Ascending aorta (tissue), 2 donors: ENCODE results near the gene FAM124A. TPM values are rescaled to one million over a fixed set of nuclear protein-coding genes. Genes with fewer than 3 reads are reported as not detected.

Experiments
- DNase-seq, 2 donors: peaks; one replicate each; pipeline ENCODE4 v3.0.0-alpha.2; 2019; ENCODE audit warnings: low spot score in 2 of 2
- H3K27ac ChIP-seq, 2 donors: fragments of 200-600 bp; sonication (generic); one replicate each; pipeline ENCODE4 v1.5.1; 2016 to 2017; ENCODE audit warnings: mild to moderate bottlenecking in 1 of 2
- H3K27me3 ChIP-seq: fragments of 200-600 bp; sonication (generic); one replicate; pipeline ENCODE4 v1.5.1; 2017
- H3K36me3 ChIP-seq, 2 donors: fragments of 200-600 bp; sonication (generic); one replicate each; pipeline ENCODE4 v1.5.1; 2016
- H3K4me1 ChIP-seq, 2 donors: fragments of 200-600 bp; sonication (generic); one replicate each; pipeline ENCODE4 v1.5.1; 2016 to 2017; ENCODE audit warnings: mild to moderate bottlenecking in 1 of 2
- H3K4me3 ChIP-seq, 2 donors: fragments of 200-600 bp; sonication (generic); one replicate each; pipeline ENCODE4 v1.5.1; 2016 to 2017; ENCODE audit warnings: mild to moderate bottlenecking in 1 of 2
- H3K9me3 ChIP-seq, 2 donors: fragments of 200-600 bp; sonication (generic); one replicate each; pipeline ENCODE4 v1.5.1; 2016
- CTCF ChIP-seq, 3 experiments: fragments of 200-600 bp in 2 of 3; fragments of 450-650 bp in 1 of 3; sonication (generic) in 2 of 3; IDR thresholded peaks; one replicate each; pipeline ENCODE4 v1.5.1; 2016 to 2019; ENCODE audit warnings: antibody characterized with exemption in 3 of 3, mild to moderate bottlenecking in 1 of 3, moderate library complexity in 1 of 3
- intact Hi-C: fragments of 100-400 bp; cut with DNase I; formaldehyde crosslinking; loops from one replicate; pipeline ENCODE4 v1.15.1; 2023
- total RNA-seq: library from RNA; depleted of rRNA; stranded (reverse); fragments of >200 nt; gene quantifications from one replicate; pipeline ENCODE4 v1.1.0, GENCODE V29; 2016

Gene FAM124A
- total RNA-seq, 1 donor from 2014 or later, result 22.4 TPM

GRCh38 chr13:51311957-51312520 is 89.8 kb downstream of the FAM124A start:
- Histone ChIP-seq H3K36me3 (no peaks in the 10 kb centered on the region), H3K27me3 (no peaks in the 10 kb centered on the region), H3K4me3 (no peak overlapping the region), H3K27ac (no peak overlapping the region), H3K9me3 (no peaks in the 10 kb centered on the region), H3K4me1 (peaks cover 0 to 2% of the 10 kb centered on the region in 2 donors)
- TF ChIP-seq CTCF (IDR thresholded peaks at IDR 0.05), result no peak
- DNase-seq, result no peak
- intact Hi-C loops, result no loop called here

GRCh38 chr13:51313619-51314018 is 91.4 kb downstream of the FAM124A start:
- intact Hi-C loops, result no loop called here
- Histone ChIP-seq H3K27ac (no peak overlapping the region), H3K36me3 (no peaks in the 10 kb centered on the region), H3K4me3 (no peak overlapping the region), H3K9me3 (no peaks in the 10 kb centered on the region), H3K27me3 (no peaks in the 10 kb centered on the region), H3K4me1 (peaks cover 0 to 2% of the 10 kb centered on the region in 2 donors)
- no peak for DNase-seq
- TF ChIP-seq CTCF (IDR thresholded peaks at IDR 0.05), result no peak

GRCh38 chr13:51317262-51317661 is 95.1 kb downstream of the FAM124A start:
- H3K4me3 ChIP-seq, result no peak overlapping the region
- no peak for TF ChIP-seq CTCF (IDR thresholded peaks at IDR 0.05)
- no peak for DNase-seq
- H3K27me3 ChIP-seq, result no peaks in the 10 kb centered on the region
- intact Hi-C loops, result no loop called here
- no peaks in the 10 kb centered on the region for H3K36me3 ChIP-seq
- no peaks in the 10 kb centered on the region for H3K9me3 ChIP-seq
- H3K27ac ChIP-seq, result no peak overlapping the region
- H3K4me1 ChIP-seq, result peaks cover 0 to 8% of the 10 kb centered on the region in 2 donors

- no peak for DNase-seq
- Histone ChIP-seq H3K9me3 (no peaks in the 10 kb centered on the region), H3K36me3 (no peaks in the 10 kb centered on the region), H3K4me1 (peaks cover 0 to 8% of the 10 kb centered on the region in 2 donors), H3K4me3 (no peak overlapping the region), H3K27me3 (no peaks in the 10 kb centered on the region), H3K27ac (no peak overlapping the region)
- TF ChIP-seq CTCF (IDR thresholded peaks at IDR 0.05), result no peak
- intact Hi-C loops, result no loop called here
Observed at GRCh38 chr13:51318015-51318414, 95.8 kb downstream of the FAM124A start.

- Histone ChIP-seq H3K27ac (no peak overlapping the region), H3K9me3 (no peaks in the 10 kb centered on the region), H3K4me3 (no peak overlapping the region), H3K4me1 (peaks cover 0 to 8% of the 10 kb centered on the region in 2 donors), H3K36me3 (no peaks in the 10 kb centered on the region), H3K27me3 (no peaks in the 10 kb centered on the region)
- no peak for DNase-seq
- no peak for TF ChIP-seq CTCF (IDR thresholded peaks at IDR 0.05)
- intact Hi-C loops, result no loop called here
Observed at GRCh38 chr13:51318876-51319275, 96.7 kb downstream of the FAM124A start.

- Histone ChIP-seq H3K4me3 (no peak overlapping the region), H3K4me1 (peaks cover 0 to 6% of the 10 kb centered on the region in 2 donors), H3K36me3 (no peaks in the 10 kb centered on the region), H3K27ac (no peak overlapping the region), H3K27me3 (no peaks in the 10 kb centered on the region), H3K9me3 (no peaks in the 10 kb centered on the region)
- intact Hi-C loops, result no loop called here
- no peak for DNase-seq
- TF ChIP-seq CTCF (IDR thresholded peaks at IDR 0.05), result no peak
Observed at GRCh38 chr13:51321836-51322235, 99.6 kb downstream of the FAM124A start.
